ENCODE measurements around the gene MFSD11.

GRCh38 chr17:76801706-76802105, 63.8 kb downstream of the MFSD11 start:
- TF ChIP-seq POLR2A (IDR thresholded peaks at IDR 0.05) = no peak
- no peak for TF ChIP-seq CTCF (IDR thresholded peaks at IDR 0.05)

Measured in Peyer's patch (tissue), 4 donors.